OCI-M1 (cell line): ENCODE data around the gene STX4.
"Not testable (repeated sequence)": the region's sequence is repeated elsewhere in the genome, so short reads cannot be mapped to it uniquely, and the experiment has no call there.

Experiments used
- DNase-seq: peaks from one replicate; lab custom pipeline; 2025; lab: John Stamatoyannopoulos, UW

Gene STX4

DNA sequence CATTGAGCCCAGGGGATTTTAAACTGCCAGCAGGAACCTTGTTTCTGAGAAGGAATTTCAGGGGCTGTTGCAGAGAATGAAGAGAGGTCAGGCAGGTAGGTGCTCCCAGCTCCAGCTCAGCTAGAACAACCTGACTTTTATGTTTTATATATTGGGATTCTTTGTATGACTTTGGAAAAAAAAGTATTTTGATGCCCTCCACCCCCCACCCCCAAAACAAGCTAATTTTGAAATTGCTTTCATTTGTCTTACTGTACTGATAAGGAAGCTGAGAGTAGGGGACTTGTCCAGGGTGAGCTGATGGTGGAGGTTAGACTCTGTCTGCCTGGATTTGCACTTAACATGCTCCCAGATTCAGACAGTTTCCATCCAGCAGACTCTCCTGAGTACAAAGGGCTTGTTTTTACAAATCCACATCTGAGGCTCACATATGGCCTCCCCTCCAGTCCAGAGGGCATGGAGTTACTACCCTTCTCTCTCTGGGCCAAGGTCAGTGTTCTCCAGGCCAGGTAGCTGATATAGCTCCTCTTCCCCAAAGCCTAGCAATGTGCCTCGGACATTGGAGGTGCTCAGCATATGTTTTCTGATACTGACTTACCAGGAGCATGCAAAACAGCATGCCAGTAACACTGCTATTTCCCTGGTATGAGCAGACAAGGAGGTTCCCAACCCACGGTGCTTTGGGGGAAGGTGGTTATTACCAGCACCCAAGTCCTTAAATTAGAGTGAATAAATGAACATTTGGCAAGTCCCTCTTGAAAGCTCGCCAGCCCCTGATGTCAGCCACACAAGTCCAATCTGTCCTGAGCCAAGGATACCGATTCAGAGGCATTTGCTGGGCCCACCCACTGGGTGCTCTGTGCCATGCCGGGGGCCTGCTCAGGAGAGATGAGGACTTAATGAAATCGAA, 34.3 kb upstream of the STX4 start:
- peak; percentile 49 for DNase-seq

DNA sequence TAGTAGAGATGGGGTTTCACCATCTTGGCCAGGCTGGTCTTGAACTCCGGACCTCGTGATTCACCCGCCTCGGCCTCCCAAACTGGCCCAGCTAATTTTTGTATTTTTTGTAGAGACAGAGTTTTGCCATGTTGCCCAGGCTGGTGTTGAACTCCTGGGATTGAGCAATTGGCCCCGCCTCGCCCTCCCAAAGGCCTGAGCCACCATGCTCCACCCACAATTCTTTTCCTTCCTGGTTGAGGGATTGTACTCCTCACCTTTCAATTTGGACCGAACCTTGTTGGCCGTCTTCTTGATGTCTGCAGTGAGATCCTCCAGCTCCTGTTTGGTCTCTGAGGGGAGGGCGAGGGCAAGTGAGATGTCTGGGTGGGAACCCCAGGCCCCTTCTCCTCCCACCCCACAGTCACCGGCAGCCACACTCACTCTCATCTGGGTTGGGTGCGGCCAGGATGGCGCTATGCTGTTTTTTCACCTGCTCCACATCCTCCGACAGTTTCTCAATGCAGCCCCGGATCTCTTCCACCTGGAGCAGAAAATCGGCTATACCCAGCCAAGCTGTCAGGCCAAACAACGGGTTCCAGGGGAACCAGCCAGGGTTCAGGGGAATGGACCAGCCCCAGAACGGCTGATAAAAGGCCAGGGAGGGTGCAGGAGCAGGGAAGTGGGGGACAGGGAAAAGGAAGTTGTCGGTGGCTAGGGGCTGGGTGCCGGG, 32.5 kb upstream of the STX4 start:
- no peak for DNase-seq

DNA sequence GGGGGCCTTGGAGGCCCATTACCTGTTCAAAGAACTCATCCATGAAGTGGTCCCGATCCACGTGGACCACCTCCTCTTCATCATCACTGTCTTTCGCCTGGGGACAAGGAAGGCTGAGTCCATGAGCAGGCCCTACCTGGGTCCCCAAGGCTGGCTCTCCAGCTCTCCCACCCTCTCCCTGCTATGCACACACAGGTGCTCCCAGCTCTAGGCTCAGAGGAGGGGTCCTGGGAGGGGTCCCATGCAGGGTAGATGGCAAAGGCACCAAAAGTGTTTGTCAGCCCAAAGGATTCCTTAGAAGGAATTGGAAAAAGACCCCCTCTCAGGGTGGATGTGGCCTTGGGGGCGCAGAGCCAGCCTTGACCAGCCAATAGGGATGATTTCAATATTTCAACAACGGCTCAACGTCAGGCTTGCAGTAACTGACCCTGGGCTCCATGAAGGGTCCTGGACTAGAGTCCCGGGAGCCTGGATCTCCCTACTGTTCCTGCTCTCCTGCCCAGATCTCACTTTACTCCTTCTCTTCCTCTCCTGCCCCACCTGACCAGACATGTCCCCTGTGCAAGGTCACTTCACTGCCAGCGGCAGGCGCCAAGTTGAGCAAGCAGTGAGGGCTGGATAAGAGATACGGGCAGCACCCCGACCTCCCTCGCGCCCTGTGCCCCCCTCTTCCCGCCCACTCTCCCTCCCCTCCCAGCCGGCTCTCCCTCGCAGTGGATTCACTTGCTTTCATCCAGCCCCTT, 31.7 kb upstream of the STX4 start:
- no peak for DNase-seq

DNA sequence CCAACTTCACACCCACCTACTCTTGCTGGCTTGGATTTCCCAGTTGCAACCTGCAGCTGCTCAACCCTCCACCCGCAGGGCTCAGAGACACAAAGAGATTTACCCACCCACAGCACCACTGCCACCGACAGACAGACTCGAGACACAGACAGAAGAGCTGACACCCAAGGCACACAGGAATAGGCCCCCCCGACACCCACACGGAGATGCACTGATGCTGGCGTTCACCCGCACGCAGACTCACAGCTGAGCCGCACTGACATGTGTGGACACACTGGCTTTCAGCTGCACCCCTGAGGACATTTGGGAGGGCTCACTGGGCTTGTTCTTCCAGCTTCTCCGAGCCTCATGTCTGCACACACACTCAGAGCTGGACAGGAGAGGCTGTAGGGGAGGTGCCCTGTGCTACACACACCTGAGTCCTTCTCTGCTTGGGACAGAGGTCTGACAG, 31.1 kb upstream of the STX4 start:
- no peak for DNase-seq

DNA sequence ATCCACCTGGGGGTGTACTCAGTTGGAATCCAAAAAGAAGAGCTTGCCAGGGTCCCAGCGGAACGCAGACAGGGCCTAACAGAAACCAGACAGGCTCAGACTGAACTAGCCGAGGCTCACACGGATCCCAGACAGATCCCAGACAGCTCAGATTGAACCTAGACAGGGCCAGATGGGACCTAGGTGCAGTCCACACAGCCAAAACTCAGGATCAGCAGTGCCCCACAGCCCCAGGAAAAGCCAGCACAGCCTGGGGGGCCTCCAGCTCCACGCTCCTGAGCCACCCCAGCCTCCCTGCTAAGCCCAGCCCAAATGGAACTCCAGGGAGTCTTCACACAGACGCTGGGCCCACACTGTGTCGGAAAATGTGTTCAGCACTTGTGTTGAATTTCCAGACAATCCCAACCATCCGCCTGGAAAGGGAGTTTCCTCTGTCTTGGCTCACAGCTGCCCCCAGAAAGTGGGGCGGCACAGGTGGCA, 30.5 kb upstream of the STX4 start:
- DNase-seq: no peak

DNA sequence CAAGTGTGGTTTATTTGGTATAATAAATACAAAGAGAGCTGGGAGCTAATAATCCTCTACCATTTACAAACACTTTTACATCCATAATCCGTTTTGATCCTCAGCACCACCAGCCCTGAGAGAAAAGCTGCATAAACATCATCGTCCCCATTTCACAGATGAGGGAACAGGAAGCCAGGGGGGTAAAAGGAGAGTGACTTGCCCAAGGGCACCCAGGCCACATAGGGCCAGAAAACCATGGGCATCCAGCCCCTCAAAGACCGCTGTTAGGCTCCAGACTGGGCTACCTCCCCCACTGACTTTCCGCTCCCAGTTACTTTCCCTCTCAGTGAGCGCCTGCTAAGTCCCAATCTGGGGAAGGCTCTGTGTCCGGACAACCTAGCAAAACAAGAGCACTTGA, 29.6 kb upstream of the STX4 start:
- no peak for DNase-seq

DNA sequence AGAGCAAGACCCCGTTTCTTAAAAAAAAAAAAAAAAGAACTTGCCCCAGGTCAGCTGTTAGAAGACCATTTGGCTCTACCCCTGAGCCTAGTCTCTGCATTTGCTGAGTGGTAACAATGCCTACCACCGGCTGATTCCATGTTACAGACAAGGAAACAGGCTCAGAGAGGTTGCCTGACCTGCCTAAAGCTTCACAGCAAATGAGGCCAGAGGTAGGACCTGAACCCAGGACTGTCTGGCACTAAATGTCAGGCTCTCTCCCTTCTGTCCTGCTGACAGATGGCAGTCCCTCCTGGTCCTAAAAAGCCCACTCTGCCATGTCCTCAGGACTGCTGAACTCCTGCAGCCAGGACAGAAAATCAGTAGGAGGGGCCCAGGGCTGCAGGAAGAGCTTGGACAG, 28.7 kb upstream of the STX4 start:
- DNase-seq: no peak

DNA sequence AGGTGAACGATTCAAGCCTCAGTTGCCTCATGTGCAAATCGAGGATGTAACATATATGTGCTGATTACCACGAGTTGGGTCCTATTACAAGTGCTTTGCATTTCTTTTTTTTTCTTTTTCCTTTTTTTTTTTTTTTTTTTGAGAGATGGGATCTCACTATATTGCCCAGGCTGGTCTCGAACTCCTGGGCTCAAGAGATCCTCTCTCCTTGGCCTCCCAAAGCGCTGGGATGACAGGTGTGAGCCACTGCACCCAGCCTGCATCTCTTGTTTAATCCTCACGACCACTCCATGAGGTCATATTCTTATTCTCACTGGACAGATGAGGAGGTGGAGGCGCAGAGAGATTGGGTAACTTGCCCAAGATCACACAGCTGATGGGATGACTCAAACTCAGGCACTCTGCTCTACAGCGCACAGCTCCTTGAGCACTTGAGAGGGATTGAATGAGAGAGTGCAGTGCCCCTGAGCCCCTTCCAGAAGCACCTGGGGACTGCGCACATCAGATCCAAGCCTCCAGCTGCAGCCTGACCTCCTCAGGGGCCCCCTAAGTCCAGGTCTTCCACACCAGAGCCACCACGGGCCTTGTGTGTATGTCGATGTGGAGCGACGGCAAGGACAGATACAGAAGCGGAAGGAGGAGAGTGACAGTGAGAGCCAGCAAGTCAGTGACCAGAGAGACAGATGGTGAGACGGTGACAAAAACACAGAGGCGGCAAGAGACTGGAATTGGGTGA, 27.8 kb upstream of the STX4 start:
- no peak for DNase-seq

DNA sequence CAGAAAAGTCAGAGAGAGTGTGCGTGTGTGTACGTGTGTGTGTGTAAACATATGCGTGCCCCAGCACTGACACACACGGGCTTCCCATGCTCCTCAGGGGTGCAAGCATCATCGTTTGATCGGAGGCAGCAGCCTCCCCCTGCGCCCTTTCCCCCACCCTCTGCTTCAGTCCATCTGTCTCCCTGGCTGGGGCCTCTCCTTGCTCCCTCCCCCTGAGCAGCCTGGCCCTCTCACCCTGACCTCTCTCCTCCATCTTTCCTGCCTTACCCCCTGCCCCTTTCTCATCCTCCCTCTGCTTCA, 27.3 kb upstream of the STX4 start:
- no peak for DNase-seq

DNA sequence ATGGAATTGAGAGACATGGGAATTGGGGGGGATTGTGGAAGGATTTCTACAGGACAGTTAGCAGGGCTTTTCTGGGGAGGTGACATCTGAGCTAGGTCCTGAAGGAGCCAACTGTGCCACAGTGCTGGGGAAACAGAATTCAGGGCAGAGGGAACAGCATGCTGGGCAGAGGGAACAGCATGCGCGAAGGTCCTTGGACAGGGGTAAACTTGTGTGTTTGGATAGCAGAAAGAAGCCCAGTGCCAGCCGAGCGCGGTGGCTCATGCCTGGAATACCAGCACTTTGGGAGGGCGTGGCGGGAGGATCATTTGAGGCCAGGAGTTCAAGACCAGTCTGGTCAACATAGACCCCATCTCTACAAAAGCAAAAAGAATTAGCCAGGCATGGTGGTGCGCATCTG, 26.8 kb upstream of the STX4 start:
- no peak for DNase-seq

DNA sequence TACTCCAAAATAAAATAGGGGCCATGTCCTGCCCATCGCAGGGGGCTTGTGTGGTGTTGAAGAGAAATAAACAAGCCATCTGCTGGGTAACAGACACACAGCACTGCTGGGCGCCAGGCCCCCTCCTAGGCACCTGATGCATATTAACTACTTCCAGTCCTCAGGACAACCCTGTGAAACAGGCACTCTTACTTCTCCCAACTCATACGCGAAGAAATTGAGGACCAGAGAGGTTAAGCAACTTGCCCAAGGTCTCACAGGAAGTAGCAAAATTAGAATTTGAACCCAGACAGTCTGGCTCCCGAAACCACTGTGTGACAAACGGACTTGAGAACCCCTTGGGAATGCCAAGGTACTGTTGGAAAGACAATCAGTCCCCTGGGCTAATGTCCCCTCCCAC, 25.7 kb upstream of the STX4 start:
- no peak for DNase-seq

DNA sequence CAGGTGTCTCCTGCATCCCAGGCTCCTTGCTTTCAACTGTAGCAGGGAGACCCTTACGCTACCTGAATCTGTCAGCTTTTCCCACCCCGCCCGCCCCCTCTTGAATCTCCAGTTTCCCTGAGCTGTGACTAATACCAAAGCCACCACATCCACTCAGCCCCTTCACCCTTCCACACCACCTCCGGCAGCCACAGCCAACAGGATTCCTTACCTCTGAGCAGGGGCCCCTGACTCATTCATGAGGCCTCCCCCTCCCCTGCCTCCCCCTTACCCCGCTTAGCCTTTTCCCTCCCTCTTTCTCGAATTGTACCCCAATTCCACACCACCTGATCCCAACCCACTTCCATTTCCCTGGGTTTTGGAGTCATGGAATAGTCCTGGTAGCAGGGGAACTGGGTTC, 25.2 kb upstream of the STX4 start:
- no peak for DNase-seq

DNA sequence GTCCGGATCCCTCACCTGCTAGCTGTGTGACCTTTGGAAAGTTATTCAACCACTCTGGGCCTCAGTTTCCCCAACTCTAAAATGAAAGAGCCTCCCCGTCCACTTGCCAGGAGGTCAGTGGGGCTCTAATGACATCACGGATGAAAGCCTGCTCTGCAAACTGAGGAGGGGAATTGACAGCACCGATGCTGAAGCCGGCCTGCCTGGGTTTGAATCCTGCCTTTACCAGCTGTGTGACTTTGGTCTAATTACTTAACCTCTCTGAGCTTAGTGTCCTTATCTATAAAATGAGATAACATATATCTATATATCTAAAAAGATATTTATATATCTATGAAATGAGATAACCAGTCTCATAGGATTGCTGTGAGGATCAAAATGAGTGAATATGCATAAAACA, 24.8 kb upstream of the STX4 start:
- no peak for DNase-seq

DNA sequence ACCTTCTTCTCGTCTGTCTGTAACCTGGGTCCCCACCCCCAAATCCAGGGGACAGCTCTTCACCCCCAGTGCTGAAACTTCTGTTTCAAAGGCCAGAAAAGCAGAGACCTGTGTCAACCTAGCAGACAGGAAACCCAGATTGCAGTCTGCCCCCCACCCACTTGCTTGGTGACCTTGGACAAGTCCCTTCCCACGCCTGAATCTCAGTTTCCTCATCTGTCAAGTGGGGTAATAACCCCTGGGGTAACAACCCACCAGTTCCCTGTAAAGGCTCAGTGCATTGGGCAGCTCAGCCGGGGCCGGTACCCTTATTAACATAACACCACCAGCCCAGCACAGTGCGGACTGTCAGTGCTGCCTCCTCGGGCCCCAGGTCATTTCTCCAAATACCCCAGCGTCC, 24.2 kb upstream of the STX4 start:
- no peak for DNase-seq

DNA sequence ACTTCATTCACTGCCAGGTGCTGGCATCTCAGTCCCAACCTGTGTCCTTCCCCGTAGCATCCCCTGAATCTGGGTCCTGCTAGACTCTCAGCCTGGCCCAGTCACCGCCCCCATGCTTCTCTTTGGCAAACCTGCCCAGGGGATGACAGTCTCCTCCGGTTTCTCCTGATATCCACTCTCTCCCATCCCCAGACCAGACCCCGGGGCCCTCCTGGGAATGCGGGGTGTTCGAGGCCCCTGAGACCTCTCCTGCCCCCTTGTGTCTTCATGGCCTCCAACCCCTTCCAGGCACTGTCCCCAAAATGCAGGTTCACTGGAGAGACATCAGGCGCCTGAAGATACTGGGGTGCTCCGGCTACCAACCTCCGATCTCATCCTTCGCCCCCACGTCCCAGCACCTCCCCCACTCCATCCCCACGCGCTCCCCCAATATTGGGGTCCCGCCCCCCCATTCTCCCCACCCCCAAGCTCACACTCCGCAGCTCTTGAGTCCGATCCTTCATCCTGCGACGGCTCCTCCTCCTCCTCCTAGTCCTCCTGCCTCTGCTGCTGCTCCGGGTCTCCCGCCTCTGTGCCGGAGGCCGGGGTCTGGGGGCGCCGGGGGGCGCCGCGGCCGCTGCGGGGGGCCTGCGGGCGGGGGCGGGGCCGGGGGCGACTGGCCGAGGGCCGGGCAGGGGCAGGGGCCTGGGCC, 23.3 kb upstream of the STX4 start:
- no peak for DNase-seq

DNA sequence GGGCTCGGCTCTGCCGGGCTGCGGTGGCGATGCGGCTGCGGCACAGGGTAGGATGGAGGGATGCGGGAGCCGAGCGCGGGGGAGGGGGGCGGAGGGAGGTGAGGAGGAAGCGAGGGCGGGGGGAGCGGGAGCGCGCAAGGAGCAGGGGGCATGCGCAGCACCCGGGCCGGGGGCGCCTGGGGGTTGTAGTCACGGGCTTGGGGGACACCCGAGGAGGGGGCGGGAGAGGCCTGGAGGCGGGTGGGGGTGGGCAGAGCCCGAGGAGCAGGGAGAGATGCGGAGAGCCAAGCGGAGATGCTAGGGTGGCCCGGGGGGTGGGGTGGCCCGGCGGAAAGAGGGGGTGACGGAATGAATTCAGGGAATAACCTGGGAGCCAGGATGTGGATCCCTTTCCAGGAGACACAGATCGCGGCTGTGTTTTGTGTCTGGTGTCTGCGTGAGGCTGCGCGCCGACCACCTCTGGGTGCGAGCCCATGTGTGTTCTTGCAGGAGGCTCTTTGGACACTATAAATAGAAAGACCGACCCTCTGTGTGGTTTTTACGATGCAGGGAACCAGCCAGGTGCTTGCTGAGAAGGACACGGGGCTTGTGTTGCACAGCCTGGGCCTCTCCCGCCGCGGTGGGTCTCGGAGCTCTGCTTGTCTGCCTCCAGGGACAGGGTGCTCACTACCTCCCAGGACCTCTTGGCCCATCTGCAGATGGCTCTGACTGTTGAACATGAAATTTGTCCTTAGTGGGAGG, 22.6 kb upstream of the STX4 start, which contains the start of gene STX1B:
TSS of gene STX1B (minus strand) at position 54 of the 741 bp plus-strand sequence. CDS start 242 bp downstream, outside the sequence.
- no peak for DNase-seq

DNA sequence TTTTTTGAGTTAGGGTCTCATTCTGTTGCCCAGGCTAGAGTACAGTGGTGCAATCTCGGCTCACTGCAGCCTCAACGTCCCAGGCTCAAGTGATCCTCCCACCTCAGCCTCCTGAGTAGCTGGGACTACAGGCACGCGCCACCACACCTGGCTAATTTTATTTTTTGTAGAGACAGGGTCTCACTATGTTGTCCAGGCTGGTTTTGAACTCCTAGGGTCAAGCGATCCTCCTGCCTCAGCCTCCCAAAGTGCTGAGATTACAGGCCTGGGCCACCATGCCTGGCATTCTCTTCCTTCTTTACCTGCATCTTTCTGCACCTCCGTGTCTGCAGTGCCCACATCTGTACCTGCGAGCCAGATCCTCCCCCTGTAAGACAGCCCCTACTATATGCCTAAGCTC, 21.5 kb upstream of the STX4 start:
- DNase-seq: not testable (repeated sequence)

DNA sequence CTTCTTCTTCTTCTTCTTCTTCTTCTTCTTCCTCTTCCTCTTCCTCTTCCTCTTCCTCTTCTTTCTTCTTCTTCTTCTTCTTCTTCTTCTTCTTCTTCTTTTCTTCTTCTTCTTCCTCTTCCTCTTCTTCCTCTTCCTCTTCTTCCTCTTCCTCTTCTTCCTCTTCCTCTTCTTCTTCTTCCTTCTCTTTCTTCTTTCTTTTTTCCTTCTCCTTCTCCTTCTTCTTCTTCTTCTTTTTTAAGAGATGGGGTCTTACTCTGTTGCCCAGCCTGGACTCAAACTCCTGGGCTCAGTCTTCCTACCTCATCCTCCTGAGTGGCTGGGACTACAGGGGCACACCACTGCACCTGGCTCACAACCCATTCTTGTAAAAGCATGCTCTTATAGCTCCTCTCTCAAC, 20.1 kb upstream of the STX4 start:
- DNase-seq: not testable (repeated sequence)

DNA sequence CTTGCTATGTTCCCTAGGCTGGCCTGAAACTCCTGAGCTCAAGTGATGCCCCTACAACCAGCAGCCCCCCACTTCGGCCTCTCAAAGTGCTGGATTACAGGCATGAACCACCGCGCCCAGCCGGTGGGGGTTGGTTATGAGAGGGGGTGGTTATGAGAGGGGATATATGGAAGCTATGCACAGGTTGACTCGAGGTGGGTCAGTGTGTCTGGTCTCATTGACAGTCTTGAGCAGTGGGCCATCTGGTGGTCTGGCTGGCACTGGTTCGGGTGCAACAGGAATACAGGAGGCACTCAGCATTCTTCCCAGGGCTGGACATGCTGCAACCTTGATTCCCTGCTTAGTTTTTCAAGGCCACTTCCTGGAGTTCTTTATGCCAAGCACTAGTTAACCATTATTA, 17.3 kb upstream of the STX4 start:
- peak; percentile 36 for DNase-seq

DNA sequence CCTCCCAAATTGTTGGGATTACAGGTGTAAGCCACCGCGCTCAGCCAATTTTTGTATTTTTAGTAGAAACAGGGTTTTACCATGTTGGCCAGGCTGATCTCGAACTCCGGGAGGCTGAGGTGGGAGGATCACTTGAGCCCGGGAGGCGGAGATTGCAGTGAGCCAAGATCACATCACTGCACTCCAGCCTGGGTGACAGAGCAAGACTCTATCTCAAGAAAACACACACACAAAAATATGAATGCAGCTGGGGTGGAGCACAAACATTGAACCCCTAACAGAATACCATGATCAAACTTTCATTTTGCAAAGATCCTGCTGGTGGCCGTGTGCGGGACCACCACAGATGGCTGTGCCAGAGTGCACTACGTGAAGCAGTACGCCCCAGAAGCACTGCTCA, 15.6 kb upstream of the STX4 start:
- not testable (repeated sequence) for DNase-seq

DNA sequence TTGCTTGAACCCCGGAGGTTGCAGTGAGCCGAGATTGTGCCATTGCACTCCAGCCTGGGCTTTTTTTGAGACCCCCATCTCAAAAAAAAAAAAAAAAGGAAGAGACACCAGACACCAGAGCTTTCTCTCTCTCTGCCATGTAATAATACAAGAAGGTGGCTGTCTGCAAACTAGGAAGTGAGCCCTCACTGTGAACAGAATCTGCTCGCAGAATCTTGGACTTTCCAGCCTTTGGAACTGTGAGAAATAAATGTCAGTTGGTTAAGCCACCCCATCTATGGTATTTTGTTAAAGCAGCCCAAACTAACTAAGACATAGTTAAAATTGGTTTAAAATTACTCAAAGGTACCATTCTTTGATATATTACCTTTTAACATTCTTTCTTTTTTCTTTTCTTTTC, 12.8 kb upstream of the STX4 start:
- DNase-seq: no peak
